ENCODE measurements around the gene SF3B2.
"Not testable (repeated sequence)": the region's sequence is repeated elsewhere in the genome, so short reads cannot be mapped to it uniquely, and the experiment has no call there.

SF3B2 gene

DNA sequence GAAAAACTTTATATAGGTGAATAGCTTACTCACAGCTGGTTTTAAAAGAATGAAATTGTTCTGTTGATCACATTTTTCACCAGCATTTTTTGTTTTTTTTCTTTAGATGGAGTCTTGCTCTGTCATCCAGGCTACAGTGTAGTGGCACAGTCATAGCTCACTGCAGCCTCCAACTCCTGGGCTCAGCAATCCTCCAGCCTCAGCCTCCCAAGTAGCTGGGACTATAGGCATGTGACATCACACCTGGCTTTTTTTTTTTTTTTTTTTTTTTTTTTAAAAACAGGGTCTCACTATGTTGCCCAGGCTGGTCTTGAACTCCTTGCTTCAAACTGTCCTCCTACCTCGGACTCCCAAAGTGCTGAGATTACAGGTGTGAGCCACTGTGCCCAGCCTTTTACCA is 21.5 kb downstream of the SF3B2 start:
- no peak overlapping the region for H3K4me3 ChIP-seq (ENCODE audit: low read depth, low read length)
- DNase-seq (ENCODE audit: low read depth): no peak
- TF ChIP-seq, protein P1, sequence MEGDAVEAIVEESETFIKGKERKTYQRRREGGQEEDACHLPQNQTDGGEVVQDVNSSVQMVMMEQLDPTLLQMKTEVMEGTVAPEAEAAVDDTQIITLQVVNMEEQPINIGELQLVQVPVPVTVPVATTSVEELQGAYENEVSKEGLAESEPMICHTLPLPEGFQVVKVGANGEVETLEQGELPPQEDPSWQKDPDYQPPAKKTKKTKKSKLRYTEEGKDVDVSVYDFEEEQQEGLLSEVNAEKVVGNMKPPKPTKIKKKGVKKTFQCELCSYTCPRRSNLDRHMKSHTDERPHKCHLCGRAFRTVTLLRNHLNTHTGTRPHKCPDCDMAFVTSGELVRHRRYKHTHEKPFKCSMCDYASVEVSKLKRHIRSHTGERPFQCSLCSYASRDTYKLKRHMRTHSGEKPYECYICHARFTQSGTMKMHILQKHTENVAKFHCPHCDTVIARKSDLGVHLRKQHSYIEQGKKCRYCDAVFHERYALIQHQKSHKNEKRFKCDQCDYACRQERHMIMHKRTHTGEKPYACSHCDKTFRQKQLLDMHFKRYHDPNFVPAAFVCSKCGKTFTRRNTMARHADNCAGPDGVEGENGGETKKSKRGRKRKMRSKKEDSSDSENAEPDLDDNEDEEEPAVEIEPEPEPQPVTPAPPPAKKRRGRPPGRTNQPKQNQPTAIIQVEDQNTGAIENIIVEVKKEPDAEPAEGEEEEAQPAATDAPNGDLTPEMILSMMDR (IDR thresholded peaks at IDR 0.05; ENCODE audit: insufficient read depth, low read depth, low read length, missing control alignments): no peak

DNA sequence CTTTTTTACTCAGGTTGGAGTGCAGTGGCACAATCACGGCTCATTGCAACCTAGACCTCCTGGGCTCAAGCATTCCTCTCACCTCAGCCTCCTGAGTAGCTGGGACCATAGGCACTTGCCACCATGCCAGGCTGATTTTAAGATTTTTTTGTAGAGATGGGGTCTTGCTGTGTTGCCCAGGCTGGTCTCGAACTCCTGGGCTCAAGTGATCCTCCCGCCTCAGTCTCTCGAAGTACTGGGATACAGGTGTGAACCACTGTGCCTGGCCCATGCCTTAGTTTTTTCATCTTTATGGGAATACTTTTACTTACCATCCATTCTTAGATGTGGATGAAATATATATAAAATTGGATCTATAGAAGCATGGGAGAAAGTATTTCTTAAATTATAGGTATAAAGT is 23.1 kb downstream of the SF3B2 start:
- no peak overlapping the region for H3K4me3 ChIP-seq (ENCODE audit: low read depth, low read length)
- TF ChIP-seq, protein P1 (IDR thresholded peaks at IDR 0.05; ENCODE audit: insufficient read depth, low read depth, low read length, missing control alignments): no peak
- no peak for DNase-seq (ENCODE audit: low read depth)

- TF ChIP-seq, protein P1 (IDR thresholded peaks at IDR 0.05; ENCODE audit: insufficient read depth, low read depth, low read length, missing control alignments): no peak
- no peak for DNase-seq (ENCODE audit: low read depth)
- no peak overlapping the region for H3K4me3 ChIP-seq (ENCODE audit: low read depth, low read length)
Observed at GRCh38 chr11:66076561-66076960, 24.4 kb downstream of the SF3B2 start.

DNA sequence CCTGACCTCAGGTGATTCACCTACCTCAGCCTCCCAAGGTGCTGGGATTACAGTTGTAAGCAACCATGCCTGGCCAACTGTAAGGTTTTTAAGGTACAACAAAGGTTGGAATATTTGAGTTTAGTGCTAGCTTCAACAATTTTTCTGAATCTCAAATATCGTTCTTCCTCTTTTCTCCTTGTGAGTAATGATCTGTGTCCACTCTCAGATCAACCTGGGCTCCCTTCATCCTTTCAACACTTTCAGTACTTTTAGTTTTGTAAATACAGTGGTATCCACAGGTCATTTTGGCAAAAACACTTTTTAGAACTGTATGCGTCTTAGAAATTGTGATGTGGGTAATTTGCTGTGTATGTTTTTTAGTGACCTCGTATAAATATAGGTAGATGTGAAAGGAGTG is 25.8 kb downstream of the SF3B2 start:
- TF ChIP-seq, protein P1 (IDR thresholded peaks at IDR 0.05; ENCODE audit: insufficient read depth, low read depth, low read length, missing control alignments): no peak
- H3K4me3 ChIP-seq (ENCODE audit: low read depth, low read length): no peak overlapping the region
- DNase-seq (ENCODE audit: low read depth): no peak

DNA sequence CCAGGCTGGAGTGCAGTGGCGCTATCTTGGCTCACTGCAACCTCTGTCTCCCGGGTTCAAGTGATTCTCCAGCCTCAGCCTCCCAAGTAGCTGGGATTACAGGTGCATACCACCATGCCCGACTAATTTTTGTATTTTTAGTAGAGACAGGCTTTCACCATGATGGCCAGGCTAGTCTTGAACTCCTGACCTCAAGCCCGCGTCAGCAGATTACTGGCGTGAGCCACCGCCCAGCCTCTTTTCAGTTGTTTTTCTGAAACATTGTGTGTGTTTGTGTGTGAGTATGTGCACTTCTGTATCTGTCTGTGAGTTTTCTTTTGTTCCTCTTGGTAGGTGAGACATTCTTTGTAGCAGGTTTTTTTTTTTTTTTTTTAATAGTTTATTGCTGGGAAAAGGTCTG is 26.8 kb downstream of the SF3B2 start:
- not testable (repeated sequence) for DNase-seq (ENCODE audit: low read depth); H3K4me3 ChIP-seq (ENCODE audit: low read depth, low read length)

- H3K4me3 ChIP-seq (ENCODE audit: low read depth, low read length): no peak overlapping the region
- DNase-seq (ENCODE audit: low read depth): no peak
- TF ChIP-seq, protein P1 (IDR thresholded peaks at IDR 0.05; ENCODE audit: insufficient read depth, low read depth, low read length, missing control alignments): no peak
Observed at GRCh38 chr11:66080055-66080817, 28.1 kb downstream of the SF3B2 start.

DNA sequence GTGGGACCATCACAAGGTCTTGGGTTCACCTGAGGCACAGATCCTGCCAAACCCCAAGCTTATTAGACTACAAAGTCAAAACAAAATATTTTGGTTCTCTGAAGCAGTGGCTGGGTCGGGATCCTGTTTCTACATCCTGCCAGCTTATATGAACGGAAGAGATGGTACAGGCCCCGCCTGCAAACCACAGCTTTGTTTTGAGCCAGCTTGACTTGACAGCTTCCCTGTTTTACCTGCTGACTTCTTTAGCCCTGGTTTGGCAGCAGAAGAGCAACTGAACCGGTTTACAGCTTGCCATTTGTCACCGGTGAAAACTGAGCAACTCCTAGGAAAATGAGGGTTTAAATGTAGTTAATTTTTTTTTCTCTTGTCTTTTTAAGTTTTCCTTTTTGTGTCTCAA is 29.3 kb downstream of the SF3B2 start:
- no peak overlapping the region for H3K4me3 ChIP-seq (ENCODE audit: low read depth, low read length)
- TF ChIP-seq, protein P1 (IDR thresholded peaks at IDR 0.05; ENCODE audit: insufficient read depth, low read depth, low read length, missing control alignments): no peak
- peak; percentile 87 for DNase-seq (ENCODE audit: low read depth)
